GM18858 (cell line): Measurements from ENCODE around the gene FOXB1.

Experiments used
- ATAC-seq: cut with Tn5 transposase; IDR thresholded peaks from one replicate; pipeline ENCODE4 v1.9.1; 2021; ENCODE audit not compliant: unreplicated experiment

Gene FOXB1

DNA sequence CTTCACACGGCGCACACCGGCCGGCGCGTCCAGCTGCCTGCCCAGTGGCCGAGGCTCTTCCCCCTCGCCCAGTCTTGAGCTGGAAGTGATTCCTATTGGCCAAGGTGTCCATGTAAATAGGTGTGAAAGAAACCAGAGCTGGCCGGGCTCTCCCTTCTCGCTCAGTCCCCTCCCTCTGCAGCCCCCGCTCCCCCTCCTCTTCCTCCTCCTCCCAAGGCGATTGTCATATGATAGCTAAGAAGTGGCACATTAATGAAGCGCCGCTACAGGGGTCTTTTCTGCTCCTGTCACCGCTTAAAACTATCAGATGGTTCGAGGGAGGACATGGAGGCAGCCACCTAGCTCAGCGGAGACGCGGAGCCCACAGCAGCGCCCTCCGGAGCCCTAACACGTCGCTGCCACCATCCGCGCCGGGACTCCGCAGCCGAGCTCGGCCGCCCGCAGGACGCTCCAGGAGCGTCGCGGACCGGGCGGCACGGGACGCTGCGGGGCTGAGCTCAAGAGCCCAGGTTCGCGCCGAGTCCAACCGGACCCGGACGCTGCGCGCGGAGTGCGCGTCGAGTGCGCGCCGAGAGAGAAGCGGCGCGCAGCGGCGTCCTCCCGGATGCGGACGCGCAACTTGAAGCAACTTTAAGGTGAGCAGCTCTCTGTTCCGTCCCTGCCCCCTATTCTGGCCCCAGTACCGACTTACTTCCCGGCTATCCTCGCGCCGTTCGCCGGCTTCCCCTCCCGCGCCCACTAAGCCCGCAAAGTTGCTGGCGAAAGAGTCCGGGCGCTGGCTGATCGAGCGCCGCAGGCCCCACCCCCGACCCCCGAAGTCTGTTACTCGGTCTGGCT is at the start of gene FOXB1:
Gene FOXB1 (plus strand): TSS at position 303 of the 837 bp plus-strand sequence. CDS start 653 bp downstream, outside the sequence.
- ATAC-seq, result no peak

DNA sequence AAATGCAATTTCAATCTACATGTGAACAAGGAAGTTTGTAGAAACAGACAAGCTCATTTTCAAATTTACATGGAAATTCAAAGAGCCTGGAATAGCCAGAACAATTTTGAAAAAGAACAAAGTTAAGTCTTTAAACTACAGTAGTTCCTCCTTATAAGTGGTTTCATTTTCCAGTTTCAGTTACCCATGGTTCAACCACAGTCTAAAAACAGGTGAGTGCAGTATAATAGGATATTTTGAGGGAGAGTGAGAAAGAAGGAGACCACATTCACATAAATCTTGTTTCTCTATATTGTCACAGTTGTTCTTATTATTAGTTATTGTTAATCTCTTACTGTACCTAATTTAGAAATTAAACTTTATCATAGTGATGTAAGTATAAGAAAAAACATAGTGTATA is 45.8 kb upstream of the FOXB1 start:
- no peak for ATAC-seq

DNA sequence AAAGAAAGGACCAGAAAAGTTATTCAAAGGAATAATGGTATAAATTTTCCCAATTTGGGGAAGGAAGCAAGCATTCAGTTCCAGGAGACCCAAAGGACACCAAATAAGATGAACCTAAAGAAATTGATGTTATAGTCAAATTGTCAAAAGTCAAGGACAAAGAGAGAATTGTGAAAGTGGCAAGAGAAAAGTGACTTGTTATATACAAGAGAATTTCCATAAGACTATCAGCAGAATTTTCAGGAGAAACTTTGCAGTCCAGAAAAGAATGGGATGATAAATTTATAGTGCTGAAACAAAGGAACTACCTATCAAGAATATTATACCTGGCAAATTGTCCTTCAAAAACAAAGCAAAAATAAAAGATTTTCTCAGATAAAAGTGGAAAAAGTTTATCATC is 43.8 kb upstream of the FOXB1 start:
- no peak for ATAC-seq

DNA sequence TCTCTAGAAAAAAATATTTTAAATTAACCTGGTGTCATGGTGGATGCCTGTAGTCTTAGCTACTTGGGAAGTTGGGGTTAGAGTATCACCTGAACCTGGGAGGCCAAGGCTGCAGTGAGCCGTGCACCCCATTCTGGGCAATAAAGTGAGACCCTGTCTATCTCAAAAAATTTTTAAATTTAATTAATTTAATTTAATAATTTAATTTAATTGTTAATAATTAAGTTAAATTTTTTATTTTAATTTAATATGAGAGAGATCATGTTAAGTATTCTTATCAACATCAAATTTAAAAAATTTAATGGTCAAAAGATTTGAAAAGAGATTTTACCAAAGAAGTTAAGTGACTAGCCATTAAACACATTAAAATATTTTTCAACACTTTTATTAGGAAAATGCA is 40.8 kb upstream of the FOXB1 start:
- ATAC-seq, result no peak

- no peak for ATAC-seq
Observed at GRCh38 chr15:59963925-59964324, 40.2 kb upstream of the FOXB1 start.

GRCh38 chr15:59965741-59966140 is 38.4 kb upstream of the FOXB1 start:
- ATAC-seq, result no peak

DNA sequence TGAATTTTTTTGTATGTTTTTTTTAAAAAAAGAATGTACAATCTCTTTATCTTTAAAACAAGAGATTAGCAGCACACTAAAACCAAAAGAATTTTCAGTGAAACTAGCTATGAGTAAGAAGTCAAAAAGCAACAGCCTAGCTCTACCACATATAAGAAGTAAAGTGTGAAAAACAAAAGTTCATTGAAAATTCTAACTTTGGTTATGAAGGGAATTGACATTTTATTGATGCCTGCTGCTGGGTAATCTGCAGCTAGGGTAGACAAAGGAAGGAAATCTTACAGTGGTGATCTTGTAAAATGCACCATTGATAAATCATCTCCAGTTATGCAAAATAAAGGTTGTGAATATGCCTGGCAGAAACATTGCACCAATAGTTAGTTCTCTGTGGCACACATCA is 37.8 kb upstream of the FOXB1 start:
- ATAC-seq, result no peak

DNA sequence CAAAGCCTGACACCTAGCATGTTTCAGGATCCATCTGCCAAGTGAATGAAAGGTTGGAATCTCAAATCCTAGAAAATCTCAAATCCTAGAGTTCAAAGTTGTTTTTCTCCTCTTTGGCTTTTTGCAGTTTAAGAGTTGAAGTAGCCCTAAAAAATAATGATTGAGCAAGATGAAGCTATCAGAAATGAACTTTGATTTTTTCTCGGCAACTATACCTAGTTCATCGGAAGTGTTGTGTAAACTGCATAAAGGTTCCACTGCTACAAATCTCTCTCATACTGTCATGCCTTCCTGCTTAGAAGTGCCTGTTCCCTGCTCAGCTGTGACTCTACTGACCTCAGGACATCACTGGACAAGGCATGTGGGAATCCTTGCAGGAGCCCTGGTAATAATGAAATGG is 35.8 kb upstream of the FOXB1 start:
- ATAC-seq, result no peak

DNA sequence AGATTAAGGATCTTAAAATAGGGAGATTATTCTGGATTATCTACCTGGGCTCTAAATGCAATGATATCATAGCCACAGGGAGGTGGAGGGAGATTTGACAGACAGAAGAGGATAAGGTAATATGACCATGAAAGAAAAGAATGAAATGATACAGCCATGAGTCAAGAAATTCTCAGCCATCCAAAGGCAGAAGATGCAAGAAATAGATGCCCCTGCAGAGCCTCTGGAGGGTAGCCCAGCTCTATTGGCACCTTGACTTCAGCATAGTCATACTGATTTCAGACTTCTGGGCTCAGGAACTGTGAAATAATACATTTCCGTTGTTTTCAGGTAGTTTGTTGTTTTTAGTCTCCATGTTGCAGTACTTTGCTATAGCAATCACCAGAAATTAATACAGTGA is 31.9 kb upstream of the FOXB1 start:
- ATAC-seq, result no peak

DNA sequence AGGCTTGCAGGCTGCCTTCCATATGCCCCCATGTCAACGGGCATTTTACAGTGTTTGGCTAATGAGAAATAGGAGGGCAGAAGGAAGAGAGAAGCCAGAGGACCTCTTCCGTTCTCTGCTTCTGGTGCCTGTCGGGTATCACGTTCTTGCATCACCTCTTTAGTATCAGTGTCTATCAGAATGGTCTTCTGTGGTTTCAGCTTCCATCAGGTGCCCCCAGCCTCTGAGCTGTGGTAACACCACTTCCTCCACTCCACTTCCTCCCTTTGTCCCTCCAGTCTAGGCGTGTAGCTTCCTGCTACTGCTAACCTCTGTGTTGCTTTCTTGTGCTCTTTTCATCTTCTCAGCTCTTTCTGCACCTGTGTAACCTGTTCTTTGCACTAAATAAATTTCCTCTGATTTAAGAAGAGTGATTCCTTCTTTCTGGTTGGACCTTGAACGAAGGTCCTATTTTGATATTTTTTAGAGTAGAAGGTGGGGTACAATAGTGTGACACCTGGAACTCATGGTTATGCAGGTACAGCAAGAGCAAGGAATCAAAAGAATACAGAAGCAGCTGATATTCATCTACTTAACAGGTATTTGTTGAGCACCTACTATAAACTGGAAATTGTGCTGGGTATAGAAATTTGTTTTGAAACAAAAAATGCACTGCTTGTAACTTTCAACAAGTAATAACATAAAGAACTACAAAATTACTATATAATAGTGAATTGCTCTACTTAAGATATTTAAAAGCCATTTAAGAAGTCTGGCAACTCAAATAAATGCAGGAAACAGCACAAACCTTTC is 27.4 kb upstream of the FOXB1 start:
- no peak for ATAC-seq

- no peak for ATAC-seq
Observed at GRCh38 chr15:59991834-59992233, 12.3 kb upstream of the FOXB1 start.

- ATAC-seq, result no peak
Observed at GRCh38 chr15:59993041-59993750, 10.9 kb upstream of the FOXB1 start.

DNA sequence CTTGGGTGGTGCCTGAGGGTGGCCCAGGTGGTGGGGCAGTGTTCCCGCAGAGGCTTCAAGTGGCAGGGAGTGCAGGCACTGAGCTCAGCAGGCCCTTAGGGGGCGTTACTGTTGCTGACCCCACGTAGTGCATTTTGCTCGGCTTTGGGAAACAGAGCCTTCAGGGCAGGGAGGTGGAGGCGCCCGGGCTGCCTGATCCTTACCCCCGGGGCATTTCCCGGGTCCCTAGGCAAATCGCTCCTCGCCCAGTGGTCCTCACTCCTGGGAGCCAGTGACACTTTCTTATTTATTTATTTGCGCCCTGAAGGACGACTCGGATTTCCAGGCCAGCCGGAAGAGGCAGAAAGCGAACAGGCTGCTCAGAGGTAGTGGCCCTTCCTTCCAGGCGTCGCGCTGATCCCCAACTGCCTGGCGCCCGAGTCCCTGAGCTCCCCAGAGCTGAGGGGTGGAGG is 10.1 kb upstream of the FOXB1 start:
- ATAC-seq, result no peak

GRCh38 chr15:59994526-59994887 is 9.6 kb upstream of the FOXB1 start:
- no peak for ATAC-seq

DNA sequence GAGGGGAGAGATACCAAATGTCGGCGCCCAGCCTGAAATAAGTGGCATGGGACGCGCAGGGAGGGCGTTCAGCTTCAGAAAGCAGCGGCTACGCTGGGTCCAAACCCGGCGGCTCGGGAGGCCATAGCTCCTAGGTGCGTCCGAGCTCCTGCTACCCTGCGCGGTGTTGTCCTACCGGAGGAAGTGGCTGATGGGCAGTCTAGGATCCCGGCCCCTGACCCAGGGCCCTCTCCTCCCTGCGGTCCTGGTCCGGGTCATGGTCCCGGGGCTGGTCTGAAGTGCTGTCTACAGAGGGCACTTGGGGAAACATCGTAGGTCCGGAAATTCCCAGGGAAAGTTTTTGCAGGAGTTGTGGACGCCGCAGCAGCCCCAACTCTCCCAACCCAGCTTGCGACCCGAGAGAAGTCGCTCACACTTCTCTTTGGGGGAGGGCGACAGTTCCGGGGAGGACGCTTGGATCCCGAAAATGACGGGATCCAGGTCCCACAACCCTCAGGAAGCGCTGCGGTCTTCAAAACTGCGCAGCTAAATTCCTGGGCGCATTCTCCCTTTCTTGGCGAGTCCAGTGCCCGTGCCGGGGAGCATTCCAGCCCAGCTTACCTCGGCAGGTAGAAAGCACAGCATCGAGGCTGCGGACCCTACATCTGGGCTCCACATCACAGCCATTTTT is 9.1 kb upstream of the FOXB1 start:
- ATAC-seq, result no peak

DNA sequence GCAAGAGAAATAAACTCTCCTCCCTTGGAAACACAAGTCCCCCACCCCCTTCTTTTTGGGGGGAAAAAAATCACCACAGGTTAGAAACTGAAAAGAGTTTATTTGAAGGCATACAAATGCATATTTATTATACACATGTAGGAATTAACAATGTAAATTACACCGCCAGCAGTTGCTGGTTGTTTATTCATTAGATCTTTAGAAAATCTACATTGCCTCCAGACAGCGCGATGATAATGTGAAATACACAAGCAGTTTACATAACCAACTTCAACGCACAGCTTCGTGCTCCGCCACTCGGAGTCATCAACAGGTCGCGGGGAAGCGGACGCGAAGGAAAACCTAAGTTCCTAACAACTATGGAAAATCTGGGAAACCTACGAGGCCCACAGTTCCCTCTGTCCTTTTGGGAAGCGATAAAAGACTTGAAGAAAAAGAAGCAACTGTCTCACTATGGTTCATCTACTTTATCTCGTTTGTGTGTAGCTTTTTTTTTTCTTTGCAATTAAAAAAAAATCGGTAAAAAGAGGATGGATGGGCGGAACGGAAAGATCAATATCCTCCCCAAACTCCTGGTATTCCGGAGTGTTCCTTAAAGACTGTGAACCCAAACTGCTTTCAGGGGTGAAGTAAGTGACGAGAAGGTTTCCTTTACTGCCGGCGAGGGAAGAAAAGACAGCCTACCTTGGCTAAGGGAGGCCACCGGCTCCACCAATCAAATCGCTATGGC is 8.4 kb upstream of the FOXB1 start:
- ATAC-seq, result no peak

DNA sequence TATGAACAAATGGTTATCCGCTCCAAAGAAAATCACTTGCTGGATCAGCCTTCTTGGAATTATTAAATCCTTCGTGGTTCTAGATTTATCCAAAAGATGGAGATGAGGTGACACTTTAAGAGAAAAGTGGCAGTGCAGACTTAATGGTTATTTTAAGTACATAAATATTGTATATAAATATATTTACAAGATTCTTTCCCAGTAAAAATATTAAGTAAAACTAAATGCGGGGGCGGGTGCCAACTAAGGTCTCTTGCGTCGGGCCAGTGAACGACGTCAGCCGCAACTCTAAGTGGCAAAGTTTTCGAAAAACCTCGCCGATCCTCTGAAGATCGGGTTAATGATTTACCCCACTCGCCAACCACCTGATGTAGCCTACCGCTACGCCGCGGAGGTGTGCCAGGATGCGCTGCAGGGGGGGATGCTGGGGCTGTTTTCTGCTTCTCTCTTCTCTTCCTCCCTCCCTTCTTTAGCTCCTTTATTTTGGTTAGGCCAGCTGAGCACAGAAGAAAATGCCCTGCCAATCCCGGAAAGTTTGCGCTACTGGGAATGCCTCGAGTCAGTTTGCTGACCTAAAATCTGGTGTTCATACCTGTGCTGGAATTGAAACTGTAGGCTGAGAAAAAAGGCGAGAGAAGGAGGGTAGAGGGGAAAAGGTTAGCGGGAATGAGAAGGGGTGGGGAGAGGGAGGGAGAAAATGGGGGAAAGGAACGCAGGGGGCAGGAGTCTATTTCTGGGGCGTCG is 7.6 kb upstream of the FOXB1 start:
- no peak for ATAC-seq

DNA sequence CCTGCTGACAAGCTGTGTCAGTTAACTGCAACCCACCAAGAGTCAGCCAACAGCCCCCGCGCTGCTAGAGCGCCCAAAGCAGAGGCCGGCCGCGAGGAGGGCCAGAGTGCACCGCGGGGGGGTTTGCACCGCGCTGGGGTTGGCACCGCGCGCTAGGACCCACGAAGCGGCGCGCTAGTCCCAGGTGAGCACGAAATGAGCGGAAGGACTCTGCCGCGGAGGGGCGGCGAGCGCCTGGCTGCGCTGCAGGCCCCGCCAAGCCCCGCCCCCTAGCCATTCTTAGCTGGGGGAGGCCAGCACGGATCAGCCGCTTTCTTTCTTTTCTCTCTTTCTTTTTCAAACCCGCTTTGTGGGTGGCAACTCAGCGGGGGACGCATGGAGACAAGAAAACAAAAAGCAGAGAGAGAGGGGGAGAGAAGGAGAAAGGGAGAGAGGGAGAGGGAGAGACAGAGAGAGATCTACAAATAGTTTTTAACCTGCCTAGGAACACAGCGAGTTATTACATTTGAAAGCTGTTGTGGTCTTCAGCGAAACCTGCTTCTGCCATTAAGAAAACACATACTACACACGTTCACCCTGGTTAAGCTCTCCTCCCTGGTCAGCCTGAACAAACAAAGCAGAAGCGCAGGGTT is 6.9 kb upstream of the FOXB1 start:
- ATAC-seq, result no peak

DNA sequence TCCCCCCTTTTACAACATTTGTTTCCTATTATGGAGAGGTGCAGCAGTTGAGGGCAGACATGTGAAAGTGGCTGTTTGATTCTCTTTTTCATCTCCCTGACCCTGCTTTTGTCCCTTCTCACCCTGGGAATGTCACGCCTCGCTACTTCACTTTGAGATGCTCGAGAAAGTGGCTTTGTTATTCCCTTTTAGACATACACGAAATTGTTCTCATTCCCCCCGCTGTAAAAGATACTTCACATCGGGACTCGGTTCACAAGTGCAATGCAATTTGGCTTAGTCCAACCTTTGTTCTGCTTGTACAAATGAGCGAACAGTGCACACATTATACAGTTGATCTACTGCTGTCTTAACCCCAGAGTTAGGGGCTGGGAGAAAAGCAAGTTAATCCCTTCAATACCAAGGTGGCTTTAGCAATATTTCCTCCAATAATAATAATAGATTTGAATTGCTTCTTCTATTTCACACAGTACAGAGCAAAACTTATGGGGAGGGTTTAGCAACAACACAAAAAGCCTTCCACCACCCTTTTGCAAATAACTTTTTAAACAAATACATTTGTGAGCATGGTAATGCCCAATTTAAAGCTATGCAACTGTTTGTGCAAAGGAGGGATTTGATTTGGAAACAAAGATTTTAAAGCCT is 5.7 kb upstream of the FOXB1 start:
- ATAC-seq, result no peak
